GM10847 (cell line): Measurements from ENCODE around the gene TAS2R14.

Experiments used
- POLR2A ChIP-seq: IDR thresholded peaks from 2 replicates; pipeline ENCODE4 v1.6.1; 2011; ENCODE audit not compliant: insufficient read length; ENCODE audit errors: extremely low read depth

The TAS2R14 gene

GRCh38 chr12:10940389-10940788 lies 1.3 kb upstream of the TAS2R14 start:
- TF ChIP-seq POLR2A = no peak

DNA sequence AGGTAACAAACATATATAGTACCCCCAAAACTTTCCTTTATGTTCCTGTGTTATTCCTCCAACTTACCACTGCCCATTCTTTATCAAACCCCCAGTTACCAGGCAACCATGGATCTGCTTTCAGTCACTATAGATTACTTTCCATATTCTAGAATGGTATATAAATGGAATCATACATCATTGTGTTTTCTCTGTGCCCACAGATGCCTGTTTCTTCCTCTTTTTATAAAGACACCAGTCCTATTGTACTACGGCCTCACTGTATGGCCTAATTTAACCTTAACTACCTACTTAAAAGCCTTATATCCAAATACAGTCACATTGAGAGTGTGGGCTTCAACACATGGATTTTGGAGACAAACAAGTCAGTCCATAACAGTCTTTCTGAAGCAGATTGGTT lies 2.6 kb downstream of the TAS2R14 start:
- no peak for TF ChIP-seq POLR2A

GRCh38 chr12:10928746-10929286 lies 10.2 kb downstream of the TAS2R14 start, which contains the start of gene PRH2:
Gene PRH2 (plus strand): TSS chr12:10929236. CDS start chr12:10929274, 38 bp downstream.
- no peak for TF ChIP-seq POLR2A

- no peak for TF ChIP-seq POLR2A
These were observed 12.8 kb downstream of the TAS2R14 start for GRCh38 chr12:10926269-10926668.

- no peak for TF ChIP-seq POLR2A
These were observed 19.3 kb downstream of the TAS2R14 start for GRCh38 chr12:10919809-10920208.

DNA sequence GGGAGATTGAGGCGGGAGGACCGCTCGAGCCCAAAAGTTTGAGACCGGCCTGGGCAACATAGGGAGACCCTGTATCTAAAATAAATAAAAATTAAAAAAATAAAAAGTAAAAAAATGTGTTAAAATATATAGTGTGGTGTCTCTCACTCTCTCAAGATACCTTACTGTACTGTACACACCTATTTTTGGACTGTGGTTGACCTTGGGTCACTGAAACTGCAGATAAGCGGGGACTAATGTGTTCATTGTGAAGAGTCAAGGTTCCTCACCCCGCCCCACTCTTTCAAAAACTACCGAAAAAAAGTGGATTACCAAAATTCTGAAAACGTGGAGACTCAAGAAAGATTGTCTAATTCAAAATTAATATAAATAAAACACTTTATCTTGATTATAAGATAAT lies 28.7 kb downstream of the TAS2R14 start:
- no peak for TF ChIP-seq POLR2A

- TF ChIP-seq POLR2A = no peak
These were observed 29.6 kb downstream of the TAS2R14 start, which contains the start of gene TAS2R13 for GRCh38 chr12:10909462-10909861. Gene TAS2R13 (minus strand): TSS chr12:10909562. CDS start chr12:10909298, 264 bp downstream.

DNA sequence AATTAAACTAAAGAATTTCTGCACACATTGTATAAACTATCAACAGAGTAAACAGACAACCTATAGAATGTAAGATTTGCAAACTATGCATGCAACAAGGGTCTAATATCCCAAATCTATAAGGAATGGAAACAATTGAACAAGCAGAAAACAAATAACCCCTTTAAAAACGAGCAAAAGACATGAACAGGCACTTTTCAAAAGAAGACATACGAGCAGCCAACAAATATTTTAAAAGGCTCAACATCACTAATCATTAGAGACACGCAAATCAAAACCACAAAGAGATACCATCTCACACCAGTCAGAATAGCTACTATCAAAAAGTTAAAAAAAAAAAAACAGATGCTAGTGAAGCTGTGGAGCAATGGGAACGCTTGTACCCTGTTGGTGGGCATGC lies 34.4 kb downstream of the TAS2R14 start:
- no peak for TF ChIP-seq POLR2A

GRCh38 chr12:10901427-10901826 lies 37.6 kb downstream of the TAS2R14 start:
- TF ChIP-seq POLR2A = no peak

DNA sequence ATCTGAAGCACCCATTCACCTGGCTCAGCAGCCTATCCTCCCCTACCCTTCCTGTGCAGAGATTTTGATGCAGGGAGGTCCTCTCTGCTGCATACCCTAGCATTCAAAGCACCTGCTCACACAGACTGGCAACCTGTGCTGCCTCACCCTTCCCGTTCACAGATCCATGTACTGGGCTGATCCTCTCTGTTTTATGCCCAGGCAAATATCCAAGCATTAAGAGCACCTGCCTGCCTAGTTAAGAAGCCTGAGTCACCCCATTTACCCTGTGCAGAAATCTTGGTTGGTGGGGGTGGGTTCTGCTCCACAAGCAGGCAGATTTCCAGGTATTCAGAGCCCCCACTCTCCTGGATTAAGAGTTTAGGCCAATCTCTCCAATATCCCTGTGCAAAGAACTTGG lies 38.1 kb downstream of the TAS2R14 start:
- TF ChIP-seq POLR2A = no peak

DNA sequence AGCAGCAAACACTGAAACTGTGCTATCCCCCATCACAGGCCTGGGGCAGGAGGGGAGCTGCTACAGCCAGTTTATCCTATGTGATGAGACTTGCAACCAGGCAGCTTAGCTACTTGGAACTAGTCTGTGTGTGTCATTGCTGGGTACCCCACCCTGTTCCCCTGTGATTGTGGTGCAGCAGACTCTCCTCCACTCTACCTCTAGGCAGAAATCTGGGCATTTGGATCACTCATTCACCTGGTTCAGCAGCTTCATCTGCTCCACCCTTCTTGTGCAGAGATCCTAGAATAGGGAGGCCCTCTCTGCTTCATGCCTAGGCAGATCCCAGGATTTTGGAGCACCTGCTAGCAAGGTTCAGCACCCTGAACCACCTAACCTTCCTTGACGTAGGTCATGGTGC lies 38.5 kb downstream of the TAS2R14 start:
- no peak for TF ChIP-seq POLR2A

DNA sequence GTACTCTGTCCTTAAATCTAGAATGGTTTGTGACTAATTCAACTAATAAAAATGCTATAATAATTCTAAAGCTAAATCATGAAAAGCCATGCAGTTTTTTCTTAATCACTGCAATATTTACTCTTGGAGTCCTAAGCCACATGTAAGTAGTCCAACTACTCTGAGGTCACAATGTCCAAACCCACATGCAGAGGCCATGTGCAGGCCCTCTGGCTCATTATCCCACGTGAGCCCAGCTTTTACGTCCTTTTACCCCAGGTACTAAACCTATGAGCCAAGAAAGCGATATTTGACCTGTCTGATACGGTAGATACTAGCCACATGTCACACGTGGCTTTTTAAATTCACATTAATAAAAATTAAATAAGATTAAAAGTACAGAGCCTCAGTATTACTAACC lies 42.2 kb downstream of the TAS2R14 start:
- no peak for TF ChIP-seq POLR2A

DNA sequence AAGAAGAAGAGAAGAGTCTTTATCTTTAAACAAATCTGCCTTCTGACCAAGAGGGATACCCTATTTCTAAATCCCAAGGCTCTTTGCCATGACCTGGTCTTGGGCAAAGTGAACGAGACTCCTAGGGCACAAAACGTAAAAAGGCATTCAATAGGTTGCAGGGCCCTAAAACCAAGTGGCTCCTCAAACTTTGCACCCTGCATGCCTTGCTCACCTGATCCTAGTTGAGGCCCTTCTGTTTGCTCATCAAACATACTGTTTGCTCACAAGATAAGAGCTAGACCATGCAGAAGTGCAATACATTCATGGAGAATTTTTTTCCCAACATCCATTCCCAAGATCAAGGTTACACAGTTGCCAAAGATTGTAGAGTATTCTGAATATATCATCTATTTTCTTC lies 47.1 kb downstream of the TAS2R14 start:
- TF ChIP-seq POLR2A = no peak

DNA sequence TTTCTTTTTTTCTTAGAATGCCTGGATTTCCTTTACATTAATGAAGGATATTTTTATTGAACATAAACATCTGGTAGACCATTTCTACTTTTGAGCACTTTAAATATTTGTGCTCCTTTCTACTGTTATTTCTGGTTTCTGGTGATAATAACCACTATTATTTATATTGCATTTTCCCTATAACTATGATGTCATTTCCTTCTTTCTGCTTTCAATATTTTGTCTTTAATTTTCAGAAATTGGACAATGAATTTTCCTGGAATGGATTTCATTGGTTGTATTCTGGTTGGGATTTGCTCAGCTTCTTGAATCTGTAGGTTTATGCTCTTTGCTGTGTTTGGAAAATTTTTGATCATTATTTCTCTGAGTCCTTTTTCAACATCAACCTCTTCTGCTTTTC lies 49.8 kb downstream of the TAS2R14 start:
- TF ChIP-seq POLR2A = no peak
